ENCODE measurements around the gene MATR3.

MATR3 gene

DNA sequence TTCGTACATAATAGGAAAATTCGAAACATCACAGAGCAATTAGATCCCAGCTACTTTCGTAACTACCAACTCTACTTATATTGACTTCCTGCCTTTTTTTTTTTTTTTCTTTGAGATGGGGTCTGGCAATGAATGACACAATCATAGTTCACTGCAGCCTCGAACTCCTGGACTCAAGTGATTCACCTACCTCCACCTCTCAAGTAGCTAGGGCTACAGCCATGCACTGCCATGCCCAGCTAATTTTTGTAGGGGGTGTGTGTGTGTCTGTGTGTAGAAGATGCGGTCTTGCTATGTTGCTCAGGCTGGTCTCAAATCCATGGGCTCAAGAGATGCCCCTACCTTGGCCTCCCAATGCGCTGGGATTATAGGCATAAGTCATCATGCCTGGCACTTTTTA lies 42.3 kb downstream of the MATR3 start:
- DNase-seq (ENCODE audit: low read depth) = no peak
- in situ Hi-C loops (cut with HindIII; ENCODE audit: low sequenced_read_pairs) = no loop called here
- H3K4me3 ChIP-seq (ENCODE audit: low read depth, low read length) = no peak overlapping the region
- TF ChIP-seq, protein P1, sequence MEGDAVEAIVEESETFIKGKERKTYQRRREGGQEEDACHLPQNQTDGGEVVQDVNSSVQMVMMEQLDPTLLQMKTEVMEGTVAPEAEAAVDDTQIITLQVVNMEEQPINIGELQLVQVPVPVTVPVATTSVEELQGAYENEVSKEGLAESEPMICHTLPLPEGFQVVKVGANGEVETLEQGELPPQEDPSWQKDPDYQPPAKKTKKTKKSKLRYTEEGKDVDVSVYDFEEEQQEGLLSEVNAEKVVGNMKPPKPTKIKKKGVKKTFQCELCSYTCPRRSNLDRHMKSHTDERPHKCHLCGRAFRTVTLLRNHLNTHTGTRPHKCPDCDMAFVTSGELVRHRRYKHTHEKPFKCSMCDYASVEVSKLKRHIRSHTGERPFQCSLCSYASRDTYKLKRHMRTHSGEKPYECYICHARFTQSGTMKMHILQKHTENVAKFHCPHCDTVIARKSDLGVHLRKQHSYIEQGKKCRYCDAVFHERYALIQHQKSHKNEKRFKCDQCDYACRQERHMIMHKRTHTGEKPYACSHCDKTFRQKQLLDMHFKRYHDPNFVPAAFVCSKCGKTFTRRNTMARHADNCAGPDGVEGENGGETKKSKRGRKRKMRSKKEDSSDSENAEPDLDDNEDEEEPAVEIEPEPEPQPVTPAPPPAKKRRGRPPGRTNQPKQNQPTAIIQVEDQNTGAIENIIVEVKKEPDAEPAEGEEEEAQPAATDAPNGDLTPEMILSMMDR (IDR thresholded peaks at IDR 0.05; ENCODE audit: low read depth, low read length, missing control alignments) = no peak

DNA sequence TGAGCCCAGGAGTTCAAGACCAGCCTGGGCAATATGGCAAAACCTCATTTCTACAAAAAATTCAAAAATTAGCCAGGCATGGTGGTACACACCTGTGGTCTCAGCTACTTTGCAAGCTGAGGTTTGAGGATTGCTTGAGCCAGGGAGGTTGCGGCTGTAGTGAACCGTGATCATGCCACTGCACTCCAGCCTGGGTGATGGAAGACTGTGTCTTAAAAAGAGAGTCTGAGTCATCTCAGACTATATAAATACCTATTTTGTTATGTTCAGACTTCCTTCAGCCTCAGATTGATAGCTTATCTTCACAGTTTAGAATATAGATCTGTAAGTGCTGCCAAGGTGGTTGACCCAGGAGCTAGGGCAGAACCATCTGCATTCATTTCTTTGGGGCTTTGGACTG lies 46.5 kb downstream of the MATR3 start:
- no peak for DNase-seq (ENCODE audit: low read depth)
- no peak overlapping the region for H3K4me3 ChIP-seq (ENCODE audit: low read depth, low read length)
- TF ChIP-seq, protein P1 (IDR thresholded peaks at IDR 0.05; ENCODE audit: low read depth, low read length, missing control alignments) = no peak
- in situ Hi-C loops (cut with HindIII; ENCODE audit: low sequenced_read_pairs) = no loop called here

DNA sequence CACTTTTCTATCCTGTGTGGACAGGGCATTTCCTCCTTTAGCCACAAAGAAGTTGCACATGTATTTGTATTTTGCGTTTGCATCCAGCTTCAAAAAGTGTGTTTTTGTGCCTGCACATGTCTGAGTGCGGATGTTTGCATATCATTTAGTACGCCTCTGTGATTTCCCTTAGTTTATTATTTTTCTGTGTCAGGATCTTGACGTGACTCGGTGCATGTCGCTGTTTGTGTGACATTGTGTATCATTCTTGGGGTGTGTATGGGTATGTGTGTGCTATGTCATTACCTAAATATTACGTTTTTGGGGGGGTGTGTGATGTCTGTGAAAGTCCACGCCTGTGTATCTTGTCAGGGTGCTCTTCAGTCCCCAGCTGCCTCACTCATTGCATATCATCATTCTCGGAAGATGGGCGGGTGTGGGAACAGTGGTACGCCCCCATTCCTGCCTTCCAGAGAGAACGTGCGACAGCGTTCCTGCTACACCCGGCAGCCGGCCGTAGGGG lies 47.7 kb downstream of the MATR3 start:
- in situ Hi-C loops (cut with HindIII; ENCODE audit: low sequenced_read_pairs) = no loop called here
- TF ChIP-seq, protein P1 (IDR thresholded peaks at IDR 0.05; ENCODE audit: low read depth, low read length, missing control alignments) = no peak
- peak overlapping the region; percentile 100 for H3K4me3 ChIP-seq (ENCODE audit: low read depth, low read length)
- no peak for DNase-seq (ENCODE audit: low read depth)

DNA sequence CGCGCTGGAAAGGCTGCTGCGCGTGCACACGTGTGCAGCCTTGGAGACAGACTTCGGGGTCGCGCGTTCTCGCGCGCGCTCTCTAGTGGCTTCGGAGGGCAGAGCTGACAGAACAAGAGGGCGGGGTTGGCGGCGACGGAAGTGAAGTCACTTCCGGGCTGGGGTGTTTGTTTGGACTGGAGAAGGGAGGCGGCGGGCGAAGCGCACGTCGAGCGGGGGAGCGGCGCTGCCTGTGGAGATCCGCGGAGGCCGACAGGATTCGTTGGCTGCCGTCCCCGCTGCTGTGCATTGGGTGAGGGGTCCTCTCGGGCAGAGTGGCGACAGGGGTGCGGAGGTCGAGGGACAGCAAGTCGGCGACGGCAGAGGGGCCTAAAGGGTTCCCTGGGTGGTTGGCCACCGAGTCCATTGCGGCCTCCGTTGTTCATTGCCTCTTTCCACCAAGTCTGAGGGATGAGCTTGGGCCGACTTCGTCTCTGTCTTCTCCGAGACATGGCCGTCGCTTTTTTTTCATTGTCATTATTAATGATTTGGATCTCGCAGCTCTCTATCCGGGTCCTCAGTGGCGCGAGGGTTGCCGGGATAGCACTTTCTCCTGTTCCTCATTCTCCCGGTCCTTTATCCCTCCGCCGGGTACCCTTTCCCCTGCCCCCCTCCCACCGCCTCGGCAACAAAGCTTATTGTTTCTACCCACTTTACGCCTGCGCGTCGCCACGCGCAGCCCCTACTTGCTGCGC lies 48.3 kb downstream of the MATR3 start, which contains the start of gene PAIP2:
PAIP2 (plus strand) TSS at position 166 of the 734 bp plus-strand sequence. CDS start 21,931 bp downstream, outside the sequence.
- peak within 1 kb of the TSS; percentile 100 for H3K4me3 ChIP-seq (ENCODE audit: low read depth, low read length)
- peak; percentile 94 for DNase-seq (ENCODE audit: low read depth)
- in situ Hi-C loops (cut with HindIII; ENCODE audit: low sequenced_read_pairs) = no loop called here
- TF ChIP-seq, protein P1 (IDR thresholded peaks at IDR 0.05; ENCODE audit: low read depth, low read length, missing control alignments) = peak; percentile 76

DNA sequence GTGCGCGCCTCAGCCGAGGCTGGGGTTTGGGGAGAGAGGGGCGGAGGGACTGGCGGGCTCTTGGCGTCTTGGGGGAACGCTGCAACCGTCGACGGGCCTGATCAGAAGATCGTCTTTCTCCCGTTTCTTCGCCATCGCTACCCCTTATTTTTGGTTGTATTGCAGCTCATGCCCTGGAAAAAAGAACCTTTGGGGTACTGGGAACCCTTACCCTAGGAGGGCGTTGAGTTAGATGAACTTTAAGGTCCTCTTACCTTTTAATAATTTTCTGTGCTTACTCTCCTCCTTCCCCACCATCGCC lies 48.8 kb downstream of the MATR3 start:
- TF ChIP-seq, protein P1 (IDR thresholded peaks at IDR 0.05; ENCODE audit: low read depth, low read length, missing control alignments) = no peak
- no peak for DNase-seq (ENCODE audit: low read depth)
- peak overlapping the region; percentile 100 for H3K4me3 ChIP-seq (ENCODE audit: low read depth, low read length)
- in situ Hi-C loops (cut with HindIII; ENCODE audit: low sequenced_read_pairs) = no loop called here

DNA sequence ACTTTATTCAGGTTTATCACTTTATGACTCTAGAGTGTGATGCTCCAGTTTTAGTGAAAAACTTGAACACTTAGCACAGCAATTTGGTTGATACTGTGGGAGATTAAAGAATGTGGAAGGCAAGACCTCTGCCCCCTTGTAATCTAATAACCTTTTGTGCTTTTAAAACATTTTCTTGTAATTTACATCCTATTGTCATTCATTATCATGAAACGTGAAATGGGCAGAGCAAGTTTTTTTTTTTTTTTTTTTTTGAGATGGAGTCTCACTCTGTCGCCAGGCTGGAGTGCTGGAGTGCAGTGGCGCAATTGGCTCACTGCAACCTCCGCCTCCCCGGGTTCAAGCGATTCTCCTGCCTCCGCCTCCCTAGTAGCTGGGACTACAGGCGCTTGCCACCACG lies 49.9 kb downstream of the MATR3 start:
- in situ Hi-C loops (cut with HindIII; ENCODE audit: low sequenced_read_pairs) = no loop called here
- DNase-seq (ENCODE audit: low read depth) = no peak
- peak overlapping the region; percentile 100 for H3K4me3 ChIP-seq (ENCODE audit: low read depth, low read length)
- TF ChIP-seq, protein P1 (IDR thresholded peaks at IDR 0.05; ENCODE audit: low read depth, low read length, missing control alignments) = no peak

Data from astrocyte of the cerebellum (primary cell).